ENCODE measurements around the gene UNK. TPM values are rescaled to one million over a fixed set of nuclear protein-coding genes. Genes with fewer than 3 reads are reported as not detected.

The UNK gene
- total RNA-seq, 4 donors from 2014 or later: 18.0 to 23.7 (median 20.0) TPM

DNA sequence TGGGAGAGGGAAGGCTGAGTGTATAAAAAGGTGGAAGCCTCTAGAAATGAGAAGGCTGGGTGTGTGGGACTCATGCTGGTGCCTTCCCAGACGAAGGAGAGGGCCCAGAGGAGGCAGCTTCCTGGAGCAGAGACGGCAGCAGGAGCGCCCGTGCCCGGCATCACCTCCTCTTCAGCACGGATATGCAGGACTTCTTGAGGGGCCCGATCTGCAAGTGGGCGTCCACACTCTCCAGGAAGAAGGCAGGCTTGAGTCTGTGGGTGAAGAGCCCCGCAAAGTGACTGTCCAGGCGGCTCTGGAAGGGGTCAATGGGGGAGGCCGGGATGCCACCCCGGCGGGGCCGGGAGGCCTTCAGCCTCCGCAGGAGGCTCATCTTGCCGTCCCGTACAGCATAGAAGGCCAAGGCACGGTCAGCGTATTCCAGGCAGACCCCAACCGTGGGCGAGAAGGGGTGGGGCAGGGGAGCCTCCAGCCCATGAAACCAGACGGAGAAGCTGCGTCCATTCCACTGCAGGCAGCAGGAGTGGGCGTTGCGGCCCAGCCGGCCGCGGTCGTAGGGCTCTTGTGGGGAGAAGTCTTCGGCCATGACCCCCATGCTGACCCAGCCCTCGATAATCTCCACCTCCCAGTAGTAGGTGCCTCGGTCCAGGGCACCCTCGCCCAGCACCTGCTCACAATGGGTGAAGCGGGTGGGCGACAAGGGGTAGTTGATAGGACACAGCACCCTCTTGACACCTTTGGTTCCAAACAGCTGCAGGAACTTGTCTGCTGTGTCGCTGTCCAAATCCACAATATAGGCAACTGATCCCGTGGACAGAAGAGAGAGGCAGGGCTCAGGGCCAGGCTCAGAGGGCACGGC lies 89.9 kb downstream of the UNK start:
- H3K4me1 ChIP-seq: peaks cover 76 to 89% (median 82%) of the 10 kb centered on the region in 4 donors
- H3K9me3 ChIP-seq: no peaks in the 10 kb centered on the region
- peak overlapping the region; percentile 97 to 99 (median 98) for H3K27ac ChIP-seq (replicated peaks in 1 of 4)
- no peak for TF ChIP-seq POLR2AphosphoS5 (IDR thresholded peaks at IDR 0.05)
- no peak for TF ChIP-seq POLR2A (IDR thresholded peaks at IDR 0.05; ENCODE audit: low read depth)
- no peak for TF ChIP-seq EP300 (IDR thresholded peaks at IDR 0.05)
- TF ChIP-seq, protein P1, sequence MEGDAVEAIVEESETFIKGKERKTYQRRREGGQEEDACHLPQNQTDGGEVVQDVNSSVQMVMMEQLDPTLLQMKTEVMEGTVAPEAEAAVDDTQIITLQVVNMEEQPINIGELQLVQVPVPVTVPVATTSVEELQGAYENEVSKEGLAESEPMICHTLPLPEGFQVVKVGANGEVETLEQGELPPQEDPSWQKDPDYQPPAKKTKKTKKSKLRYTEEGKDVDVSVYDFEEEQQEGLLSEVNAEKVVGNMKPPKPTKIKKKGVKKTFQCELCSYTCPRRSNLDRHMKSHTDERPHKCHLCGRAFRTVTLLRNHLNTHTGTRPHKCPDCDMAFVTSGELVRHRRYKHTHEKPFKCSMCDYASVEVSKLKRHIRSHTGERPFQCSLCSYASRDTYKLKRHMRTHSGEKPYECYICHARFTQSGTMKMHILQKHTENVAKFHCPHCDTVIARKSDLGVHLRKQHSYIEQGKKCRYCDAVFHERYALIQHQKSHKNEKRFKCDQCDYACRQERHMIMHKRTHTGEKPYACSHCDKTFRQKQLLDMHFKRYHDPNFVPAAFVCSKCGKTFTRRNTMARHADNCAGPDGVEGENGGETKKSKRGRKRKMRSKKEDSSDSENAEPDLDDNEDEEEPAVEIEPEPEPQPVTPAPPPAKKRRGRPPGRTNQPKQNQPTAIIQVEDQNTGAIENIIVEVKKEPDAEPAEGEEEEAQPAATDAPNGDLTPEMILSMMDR (IDR thresholded peaks at IDR 0.05): no peak
- peak overlapping the region in 2 of 4 donors; percentile 80 to 95 for H3K4me3 ChIP-seq
- H3K27me3 ChIP-seq: no peaks in the 10 kb centered on the region
- intact Hi-C loops (cut with DNase I): loop anchor here (5.0 kb wide), 1 partner anchor 97 kb away; a partner anchor contains a TSS
- WGBS: 84% methylated on average over 15 of the region's 38 CpGs
- DNase-seq (ENCODE audit: extremely low spot score): no peak
- peaks cover 10 to 28% (median 23%) of the 10 kb centered on the region in 4 donors for H3K36me3 ChIP-seq

Other genes starting within 250 kb of the UNK start
- gene MYO15B, start 197.0 kb upstream of the UNK start, total RNA-seq: 10 to 100 TPM; 34.5 to 61.9 (median 43.4) TPM
- gene SMIM5, start 151.4 kb upstream of the UNK start, total RNA-seq: 1 to 10 TPM; 4.3 to 6.6 (median 5.6) TPM
- gene RECQL5, start 117.7 kb upstream of the UNK start, total RNA-seq: 10 to 100 TPM in 3 of 4 donors, 1 to 10 TPM in 1; 6.3 to 14.7 (median 11.9) TPM
- 10 to 100 TPM; 50.3 to 81.3 (median 77.6) TPM for gene SAP30BP, start 117.5 kb upstream of the UNK start, total RNA-seq
- gene ITGB4, start 63.3 kb upstream of the UNK start, total RNA-seq: 10 to 100 TPM; 36.5 to 57.4 (median 46.6) TPM
- 10 to 100 TPM; 16.9 to 34.1 (median 24.4) TPM for gene GALK1, start 19.6 kb upstream of the UNK start, total RNA-seq
- 1 to 10 TPM; 5.9 to 10.0 (median 9.0) TPM for gene UNC13D, start 59.6 kb downstream of the UNK start, total RNA-seq
- 10 to 100 TPM; 48.2 to 95.8 (median 85.2) TPM for gene WBP2, start 70.5 kb downstream of the UNK start, total RNA-seq
- gene TRIM47, start 93.8 kb downstream of the UNK start, total RNA-seq: 100 to 1,000 TPM in 1 of 4 donors, 10 to 100 TPM in 3; 67.8 to 147 (median 81.9) TPM
- 10 to 100 TPM; 13.3 to 36.4 (median 27.4) TPM for gene TRIM65, start 112.1 kb downstream of the UNK start, total RNA-seq
- gene MRPL38, start 120.1 kb downstream of the UNK start, total RNA-seq: 10 to 100 TPM; 32.5 to 61.7 (median 44.1) TPM
- 10 to 100 TPM in 2 of 4 donors, 1 to 10 TPM in 2; 7.8 to 15.0 (median 10.4) TPM for gene FBF1, start 156.2 kb downstream of the UNK start, total RNA-seq
- gene ACOX1, start 194.4 kb downstream of the UNK start, total RNA-seq: 10 to 100 TPM; 45.3 to 57.4 (median 48.9) TPM
- gene TEN1, start 194.4 kb downstream of the UNK start, total RNA-seq: 10 to 100 TPM in 3 of 4 donors, 1 to 10 TPM in 1; 4.6 to 11.3 (median 10.7) TPM
- 1 to 10 TPM in 2 of 4 donors, under 1 TPM in 1, not detected in 1; 0.65 to 2.2 (median 1.2) TPM for gene CDK3, start 216.0 kb downstream of the UNK start, total RNA-seq
- 1 to 10 TPM in 2 of 4 donors, under 1 TPM in 2; 0.19 to 2.1 (median 1.1) TPM for gene EVPL, start 242.5 kb downstream of the UNK start, total RNA-seq

Measured in esophagus muscularis mucosa (tissue), 4 donors.